Activated CD8-positive, alpha-beta memory T cell treated with anti-CD3 and anti-CD28 coated beads, Interleukin-2, amount 50 U/mL, for 24 hours (primary cell): ENCODE data around the gene CCDC102B.
"Not testable (repeated sequence)": the region's sequence is repeated elsewhere in the genome, so short reads cannot be mapped to it uniquely, and the experiment has no call there.

ENCODE experiments used
- DNase-seq: peaks from one replicate; pipeline ENCODE4 v3.0.0-alpha.2; 2020; ENCODE audit errors: extremely low read depth

CCDC102B gene

DNA sequence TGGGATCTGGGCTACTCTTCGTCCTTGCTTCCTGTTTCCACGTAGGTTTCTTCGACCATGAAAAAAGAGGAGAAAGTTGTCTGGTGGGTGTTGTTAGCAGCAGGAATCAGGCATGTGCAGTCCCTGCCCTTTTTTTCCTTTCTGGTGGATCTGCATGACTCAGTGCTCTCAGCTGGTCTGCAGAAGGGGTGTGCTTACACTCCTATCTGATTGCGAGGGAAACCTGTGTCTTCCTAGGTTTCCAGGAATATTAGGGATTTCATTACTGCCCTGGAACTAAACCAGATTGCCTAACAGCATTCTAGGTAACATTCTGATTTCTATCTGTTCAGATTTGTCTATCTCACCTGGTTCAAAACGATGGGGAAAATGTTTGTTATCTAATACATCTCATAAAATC lies 174.3 kb downstream of the CCDC102B start:
- no peak for DNase-seq

DNA sequence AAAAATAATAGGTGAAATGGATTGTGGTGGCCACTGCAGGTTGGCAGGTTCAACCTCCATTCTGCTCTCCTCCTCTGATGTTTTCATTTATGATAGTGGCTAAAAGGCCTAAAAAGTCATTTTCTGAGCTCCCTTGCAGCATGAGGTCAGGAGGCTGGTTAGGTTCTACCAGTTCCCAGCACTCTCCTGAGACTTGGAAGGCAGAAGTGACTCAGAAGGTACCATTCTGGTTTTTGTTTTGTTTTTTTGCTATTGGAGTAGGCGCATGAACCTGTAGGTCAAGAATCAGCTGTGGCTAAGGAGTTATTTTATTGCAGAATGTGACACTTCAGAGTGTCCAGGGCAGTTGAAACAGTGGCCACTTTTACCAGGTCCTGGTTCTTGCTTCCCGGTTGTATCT lies 181.9 kb downstream of the CCDC102B start:
- DNase-seq, result no peak

DNA sequence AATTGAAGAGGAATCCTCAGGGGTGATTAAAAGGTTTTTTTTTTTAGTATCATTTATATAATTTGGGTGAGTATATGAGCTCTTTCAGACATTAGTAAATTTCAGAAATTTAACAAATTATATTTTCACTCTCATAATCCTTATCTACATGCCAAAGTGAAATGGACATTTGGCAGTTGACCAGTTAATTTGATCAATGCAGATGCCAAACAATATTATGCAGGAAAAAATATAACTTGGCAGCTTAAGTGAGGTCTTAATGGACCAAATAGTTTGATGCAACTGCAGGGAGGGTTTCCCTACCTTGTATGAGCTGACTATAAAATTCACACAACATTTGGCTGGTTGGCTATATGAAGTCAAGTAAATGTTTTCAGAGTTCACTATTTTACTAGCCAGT lies 185.2 kb downstream of the CCDC102B start:
- no peak for DNase-seq

DNA sequence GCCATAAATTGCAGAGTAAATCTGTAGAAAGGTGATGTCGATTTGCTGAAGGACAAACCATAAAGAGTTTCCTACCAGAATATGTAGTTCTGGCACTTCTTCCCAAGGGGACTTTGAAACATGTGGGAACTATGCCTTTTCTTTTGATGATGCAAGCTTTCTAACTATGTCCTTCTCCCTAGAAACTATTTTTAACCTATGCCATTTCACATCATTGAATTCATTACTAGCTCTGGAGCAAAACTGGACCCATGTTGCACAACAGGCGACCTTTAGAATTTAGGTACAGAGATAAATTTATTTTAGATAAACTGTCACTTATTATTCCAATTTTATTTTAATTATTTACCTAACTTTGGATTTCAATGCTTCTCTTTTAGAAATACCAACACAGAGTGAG lies 186.5 kb downstream of the CCDC102B start:
- no peak for DNase-seq

DNA sequence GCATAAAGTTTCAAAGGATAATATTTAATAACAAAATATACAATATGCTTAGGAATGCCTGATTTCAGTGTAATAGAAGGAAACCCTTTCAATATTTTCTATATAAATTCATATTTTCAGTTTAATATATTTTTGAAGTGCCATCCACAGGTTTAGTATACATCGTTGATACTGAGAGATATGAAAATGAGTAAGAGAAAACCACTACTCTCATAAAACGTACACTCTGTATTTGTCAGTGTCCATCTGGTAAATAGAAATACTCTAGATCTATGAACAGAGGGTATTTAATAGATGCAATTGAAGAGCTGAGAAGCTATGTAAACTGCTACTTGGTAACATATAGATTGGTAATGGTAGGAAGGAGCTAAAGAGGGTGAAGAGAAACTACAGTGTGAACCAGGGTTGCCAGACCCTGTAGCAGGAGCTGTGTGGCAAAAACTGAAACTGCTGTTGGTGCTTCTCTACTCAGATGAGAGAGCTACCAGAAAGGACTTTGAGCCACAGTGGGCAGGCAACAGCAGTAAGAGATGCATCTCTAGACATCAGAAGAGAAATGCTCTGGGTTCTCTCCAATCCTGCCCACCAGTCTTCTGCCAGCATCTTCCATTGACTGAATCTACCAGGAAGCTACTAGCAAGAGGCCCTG lies 187.4 kb downstream of the CCDC102B start:
- no peak for DNase-seq

DNA sequence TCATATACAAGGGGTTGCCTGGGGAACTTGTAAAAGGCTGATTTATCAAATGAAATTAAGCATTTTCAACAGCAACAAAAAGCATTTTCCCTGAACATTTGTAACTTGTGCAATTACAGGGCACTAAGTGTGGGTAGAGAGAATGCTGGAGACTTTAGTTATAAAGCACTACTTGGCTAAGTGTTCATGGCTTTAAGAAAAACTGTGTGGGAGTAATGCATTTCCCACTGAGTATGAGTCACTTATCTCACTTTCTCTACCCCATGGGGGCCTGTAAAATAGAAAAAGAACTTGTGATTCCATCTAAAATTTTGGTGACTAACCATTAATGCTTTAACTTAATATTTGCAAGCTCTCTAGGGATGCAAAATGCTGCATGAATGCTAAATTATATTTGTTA lies 193.4 kb downstream of the CCDC102B start:
- no peak for DNase-seq

DNA sequence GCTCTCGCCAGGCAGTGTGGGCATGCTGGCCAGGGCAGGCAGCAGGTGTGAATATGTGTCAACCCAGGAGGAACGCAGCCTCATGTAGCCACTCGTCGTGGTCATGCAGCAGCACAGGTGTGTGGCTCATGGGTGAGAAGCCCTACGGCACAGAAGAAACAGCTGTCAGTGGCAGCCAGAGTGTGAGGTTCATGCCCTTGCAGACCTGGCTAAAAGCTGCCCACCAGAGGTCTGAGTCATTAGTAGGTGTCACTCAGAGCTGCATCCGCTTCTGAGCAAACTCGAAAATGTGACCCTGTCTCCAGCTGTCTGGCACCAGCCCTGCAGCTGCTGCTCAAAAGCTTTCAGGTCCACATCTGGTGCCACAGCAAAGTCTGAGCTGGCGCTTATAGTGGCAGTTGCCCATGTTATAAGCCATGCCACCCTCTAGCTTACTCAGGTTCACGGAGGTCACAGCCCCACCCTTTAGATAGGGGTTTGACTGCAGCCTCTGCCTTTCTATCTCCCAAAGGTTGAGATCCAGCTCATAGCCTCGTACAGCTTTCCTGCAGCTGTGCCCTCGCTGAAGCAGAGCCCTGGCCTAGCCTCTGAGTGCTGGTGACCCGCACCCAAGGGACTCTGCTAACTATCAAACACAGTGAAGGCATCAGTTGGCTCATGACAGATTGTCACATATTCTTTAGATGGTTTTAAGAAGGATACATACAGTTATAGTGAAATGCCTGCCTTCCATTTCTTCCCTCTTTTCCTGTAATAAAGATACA lies 195.0 kb downstream of the CCDC102B start:
- DNase-seq, result no peak

DNA sequence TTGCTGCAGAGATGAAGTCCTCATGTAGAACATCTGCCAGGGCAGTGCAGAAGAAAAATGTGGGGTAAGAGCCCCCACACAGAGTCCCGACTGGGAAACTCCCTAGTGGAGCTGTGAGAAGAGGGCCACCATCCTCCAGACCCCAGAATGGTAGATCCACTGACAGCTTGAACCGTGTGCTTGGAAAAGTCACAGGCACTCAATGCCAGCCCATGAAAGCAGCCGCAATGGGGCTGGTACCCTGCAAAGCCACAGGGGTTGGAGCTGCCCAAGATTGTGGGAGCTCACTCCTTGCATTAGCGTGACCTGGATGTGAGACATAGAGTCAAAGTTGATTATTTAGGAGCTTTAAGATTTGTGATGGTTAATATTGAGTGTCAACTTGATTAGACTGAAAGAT lies 197.8 kb downstream of the CCDC102B start:
- DNase-seq, result no peak

DNA sequence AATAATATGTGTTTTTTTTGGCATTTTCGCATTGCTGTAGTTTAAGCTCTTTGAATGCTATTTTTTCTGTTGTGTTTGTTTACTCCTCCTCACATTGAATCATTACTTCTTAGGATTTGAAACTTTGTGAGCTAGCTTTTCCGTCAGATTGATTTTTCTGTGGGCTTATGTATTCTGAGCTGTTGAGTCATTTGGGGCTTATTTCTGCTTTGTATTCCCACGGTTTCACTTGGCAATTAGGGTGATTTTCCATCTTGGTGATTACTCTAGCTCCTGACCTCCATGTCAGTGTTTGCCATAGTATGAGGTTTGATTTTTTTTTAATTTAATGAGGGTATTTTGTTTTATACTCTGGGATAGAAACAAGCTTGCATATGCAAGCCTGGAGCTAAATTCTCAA lies 200.0 kb downstream of the CCDC102B start:
- no peak for DNase-seq

DNA sequence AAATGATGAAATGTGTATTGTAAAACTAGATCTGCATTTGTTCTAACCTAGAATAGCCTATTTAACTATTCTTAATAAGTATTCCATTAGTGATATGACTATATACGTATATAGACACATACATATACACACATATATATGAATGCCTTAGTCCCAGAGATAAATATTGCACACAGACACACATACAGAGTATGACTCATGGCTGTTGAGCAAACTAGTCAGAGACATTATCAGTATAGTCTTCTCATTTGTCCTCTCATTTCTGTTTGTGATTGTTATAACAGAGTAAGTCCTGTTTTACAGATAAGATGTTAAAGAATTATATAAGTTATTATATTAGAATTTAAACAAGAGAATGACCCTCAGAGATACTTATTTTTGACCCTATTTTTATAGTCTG lies 202.5 kb downstream of the CCDC102B start:
- DNase-seq, result no peak

DNA sequence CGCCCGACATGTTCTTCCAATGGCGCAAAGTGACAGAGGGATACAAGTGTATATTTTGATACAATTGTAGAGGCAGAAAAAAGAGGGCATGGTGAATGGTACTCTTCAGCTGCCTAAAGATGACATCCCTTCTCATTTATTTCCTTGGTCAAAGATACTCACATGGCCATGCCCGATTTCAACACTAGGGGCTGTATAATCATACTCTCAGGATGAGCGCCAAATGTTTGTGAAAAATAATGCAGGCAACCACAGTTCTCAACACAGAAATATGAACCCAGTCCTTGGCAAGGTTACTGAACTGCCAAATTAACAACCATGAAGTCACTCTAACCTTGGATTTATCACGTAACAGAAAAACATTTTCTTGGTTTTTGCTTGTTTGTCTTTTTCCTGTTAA lies 204.4 kb downstream of the CCDC102B start:
- DNase-seq, result no peak

DNA sequence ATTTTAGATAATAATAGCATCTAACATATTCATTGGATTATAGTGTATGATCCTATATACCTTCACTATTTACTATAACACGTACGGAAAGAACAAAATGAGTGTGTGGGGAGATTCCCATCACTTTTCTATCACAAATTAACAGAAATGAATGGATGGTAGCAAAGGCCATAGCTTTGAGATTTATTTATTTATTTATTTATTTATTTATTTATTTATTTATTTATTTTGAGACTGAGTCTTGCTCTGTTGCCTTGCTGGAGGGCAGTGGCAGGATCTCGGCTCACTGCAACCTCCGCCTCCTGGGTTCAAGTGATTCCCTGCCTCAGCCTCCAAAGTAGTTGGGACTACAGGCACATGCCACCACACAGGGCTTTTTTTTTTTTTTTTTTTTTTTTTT lies 208.3 kb downstream of the CCDC102B start:
- not testable (repeated sequence) for DNase-seq

DNA sequence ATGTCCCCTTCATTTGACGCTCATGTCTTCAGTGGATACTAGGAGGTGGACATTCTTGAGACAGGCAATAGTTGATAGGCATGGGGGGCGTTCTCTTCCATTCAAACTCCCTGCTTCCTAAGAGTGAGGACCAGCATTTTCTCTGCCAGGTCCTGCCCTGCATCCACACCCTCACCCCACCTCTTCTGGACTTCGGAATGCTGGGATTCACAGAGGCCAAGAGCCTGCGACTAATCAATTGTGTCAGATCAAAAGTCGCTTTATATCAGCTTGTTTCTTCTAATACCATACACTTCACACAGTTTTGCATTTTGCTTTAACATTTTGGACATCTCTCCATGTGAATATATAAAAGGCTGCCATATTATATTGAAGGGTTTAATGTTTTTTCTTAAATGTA lies 210.7 kb downstream of the CCDC102B start:
- DNase-seq, result no peak

DNA sequence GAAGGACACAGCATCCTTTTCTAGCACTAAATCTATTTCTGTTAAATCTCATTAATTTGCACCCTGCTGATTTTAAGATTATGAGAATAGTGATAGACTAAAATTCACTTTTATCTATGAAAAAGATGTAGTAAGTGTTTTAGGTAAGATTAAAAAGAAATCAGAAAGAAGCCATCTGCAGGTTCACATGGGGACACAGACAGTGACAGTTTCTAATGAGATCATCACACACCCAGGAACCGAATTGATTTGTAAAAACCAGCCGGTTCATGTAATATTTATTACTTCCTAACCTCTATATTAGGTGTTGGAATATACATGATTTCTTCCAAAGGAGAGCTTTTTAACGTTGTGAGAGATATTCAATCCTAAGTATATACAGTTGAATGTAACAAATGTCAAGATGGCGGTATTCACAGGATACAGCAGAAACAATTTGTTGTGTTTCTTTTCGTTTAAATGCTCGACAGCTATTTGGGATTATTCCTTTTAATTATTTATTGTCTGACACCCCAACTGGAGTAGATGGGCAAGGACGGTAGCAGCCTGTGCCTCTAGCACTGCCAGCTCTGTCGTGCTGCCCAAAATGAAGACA lies 223.4 kb downstream of the CCDC102B start:
- DNase-seq, result no peak

DNA sequence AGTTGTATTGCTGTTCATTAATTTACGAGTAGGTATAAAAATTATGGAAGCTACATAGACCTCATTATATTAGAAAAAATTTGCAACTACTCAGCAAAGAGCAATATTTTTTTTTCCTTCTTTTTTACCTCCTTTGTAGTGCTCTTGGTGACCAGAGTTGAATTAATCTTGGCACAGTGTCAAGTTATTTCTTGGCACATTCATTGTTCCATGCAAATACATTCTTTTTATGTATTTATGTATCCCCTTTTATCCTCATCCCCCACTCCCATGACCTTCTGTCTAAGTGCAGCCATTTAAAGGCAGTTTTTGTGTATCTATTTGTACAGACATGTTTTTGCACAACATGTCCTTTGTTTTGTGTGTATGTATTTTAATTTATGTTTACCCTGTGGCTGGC lies 224.5 kb downstream of the CCDC102B start:
- no peak for DNase-seq

DNA sequence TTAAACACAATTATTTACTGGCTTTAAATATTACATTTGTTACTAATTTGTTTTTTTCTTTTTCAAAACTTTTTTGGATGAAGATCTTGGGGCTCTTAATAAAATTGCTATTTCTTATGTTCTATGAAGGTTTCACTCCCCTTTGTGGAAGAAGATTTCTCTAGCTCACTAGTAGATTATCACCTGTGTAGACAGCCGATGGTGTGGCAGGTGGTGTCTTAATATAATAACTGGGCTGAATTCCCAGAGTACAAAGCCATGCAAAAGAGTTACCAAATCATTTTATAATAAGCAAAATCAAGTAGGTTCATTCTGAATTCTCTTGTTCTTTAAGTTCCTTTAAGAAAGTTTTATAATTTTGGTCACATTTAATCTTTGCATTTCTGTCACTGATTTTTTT lies 233.7 kb downstream of the CCDC102B start:
- DNase-seq, result no peak

DNA sequence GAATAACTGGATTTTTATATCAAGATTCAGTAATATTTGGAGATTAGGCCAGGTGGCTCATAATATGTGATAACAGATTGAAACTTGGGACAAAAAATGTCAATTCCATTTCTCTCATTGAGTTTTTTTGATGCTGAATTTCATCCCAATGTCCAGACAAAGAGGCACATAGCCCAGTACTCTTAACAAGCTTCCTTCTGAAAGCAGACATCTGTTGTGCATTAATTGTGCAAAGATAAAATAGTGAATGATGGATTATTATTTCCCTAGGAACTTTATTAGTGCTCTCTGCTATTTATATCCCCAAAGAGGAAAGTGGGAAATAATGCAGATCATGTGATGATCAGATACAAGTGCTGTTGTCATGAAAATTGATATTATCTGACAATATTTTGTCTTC lies 234.1 kb downstream of the CCDC102B start:
- DNase-seq, result no peak

DNA sequence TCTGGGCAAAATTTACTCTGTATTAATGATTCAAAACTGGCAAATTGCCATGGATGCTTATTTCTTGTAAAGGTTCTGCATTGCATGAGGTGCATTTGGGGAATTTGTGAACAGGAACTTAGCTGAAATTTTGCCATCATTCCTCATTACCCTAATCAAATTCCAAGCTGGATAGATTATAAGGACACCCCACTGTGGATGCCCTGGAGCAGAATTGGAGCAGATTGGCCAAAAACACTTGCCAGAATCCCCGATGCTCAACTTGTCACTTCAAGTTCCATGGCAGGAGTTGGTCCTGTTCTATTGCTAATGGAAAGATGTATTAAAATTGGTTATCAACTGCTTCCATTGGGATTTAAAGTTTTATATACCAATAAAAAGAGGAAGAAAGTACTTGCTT lies 237.9 kb downstream of the CCDC102B start:
- no peak for DNase-seq

DNA sequence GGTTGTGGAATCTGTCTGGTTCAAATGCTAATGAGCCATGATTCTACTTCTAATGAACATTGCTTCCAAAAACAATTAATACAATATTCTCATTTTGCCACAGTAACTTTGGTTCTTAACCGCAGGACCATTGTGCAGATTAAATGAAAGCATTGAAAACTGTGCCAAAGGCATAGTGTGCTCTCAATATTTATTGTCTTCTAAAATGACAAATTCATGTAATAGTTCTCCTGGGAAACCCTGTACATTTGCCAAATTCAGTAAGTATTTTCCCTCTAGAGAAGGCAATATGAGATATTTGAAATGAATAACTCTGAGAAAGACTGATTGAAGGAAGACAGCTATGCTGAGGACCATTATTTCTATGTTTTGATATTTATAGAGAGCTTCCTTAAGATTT lies 246.3 kb downstream of the CCDC102B start:
- DNase-seq, result no peak

DNA sequence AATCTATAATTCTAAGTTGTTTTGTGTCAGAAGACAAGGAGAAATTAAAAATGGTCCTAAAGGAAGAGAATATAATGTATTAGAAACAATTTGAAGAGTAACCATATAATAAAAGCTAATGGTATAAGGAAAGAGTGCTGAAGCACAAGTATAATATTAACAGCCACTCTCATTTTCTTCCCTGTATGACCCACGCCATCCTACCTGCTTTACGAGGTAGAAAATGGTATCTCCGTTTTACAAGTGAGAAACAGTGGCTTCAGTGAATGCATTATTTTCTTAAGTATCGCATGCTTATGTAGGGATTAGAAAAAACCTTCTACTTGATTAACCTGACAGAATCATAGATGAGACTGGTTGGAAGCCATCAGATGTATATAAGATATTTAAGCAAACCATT lies 266.2 kb downstream of the CCDC102B start:
- DNase-seq, result no peak

DNA sequence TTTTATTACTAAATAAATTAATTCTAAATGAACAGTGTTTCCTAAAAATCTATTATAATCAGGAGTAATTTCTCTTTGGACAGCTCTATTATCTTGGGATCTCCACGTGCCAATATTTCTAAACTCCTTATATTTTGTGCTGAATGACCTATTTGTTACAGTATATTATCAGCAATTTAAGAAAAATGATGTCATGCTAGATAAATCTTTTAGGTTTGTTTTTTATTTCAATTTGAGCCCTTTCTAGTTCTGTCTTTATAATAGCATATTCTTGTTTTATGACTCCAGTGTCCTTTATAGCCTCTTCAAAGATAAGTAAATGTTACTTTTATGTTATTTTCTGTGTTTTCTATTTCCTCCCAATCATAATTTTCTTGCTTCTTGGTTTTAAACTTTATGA lies 269.2 kb downstream of the CCDC102B start:
- no peak for DNase-seq

DNA sequence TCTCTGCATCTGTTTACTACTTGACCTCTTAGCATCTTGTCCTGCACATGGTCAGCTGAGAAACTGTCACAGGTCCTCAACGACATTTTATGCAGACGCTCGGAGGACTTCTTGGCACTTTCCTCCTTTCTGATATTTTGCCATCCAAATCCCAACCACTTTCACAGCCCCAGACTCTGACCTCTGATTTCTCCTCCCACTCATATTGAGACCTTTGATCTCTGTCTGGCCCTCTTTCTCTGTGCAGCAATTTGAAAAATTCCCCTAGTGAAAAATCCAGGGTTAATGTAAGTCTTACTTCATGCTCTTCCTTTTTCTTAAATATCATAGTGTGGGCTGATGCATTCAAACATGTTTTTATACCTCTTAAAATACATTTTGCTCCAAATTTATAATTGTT lies 273.8 kb downstream of the CCDC102B start:
- DNase-seq, result no peak

DNA sequence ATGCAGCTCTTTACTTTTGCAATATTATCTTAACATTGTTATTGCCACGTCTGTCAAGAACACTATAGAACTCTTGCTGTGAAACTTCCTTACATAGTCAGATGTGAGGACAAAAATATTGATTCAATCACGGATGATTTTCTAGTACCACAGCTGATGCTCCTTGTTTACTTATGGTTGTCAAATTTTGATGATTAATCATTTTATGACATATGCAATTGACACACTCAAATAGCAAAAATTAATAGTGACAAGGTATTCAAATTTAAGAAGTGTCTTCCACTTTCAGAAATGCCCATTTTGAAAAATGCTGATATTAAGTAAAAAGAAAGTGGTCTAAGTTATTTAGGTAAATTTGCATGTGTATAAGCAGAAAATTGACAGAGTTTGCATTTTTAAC lies 284.0 kb downstream of the CCDC102B start:
- DNase-seq, result no peak
